ENCODE data around the gene PRKCZ. TPM values are rescaled to one million over a fixed set of nuclear protein-coding genes. Genes with fewer than 3 reads are reported as not detected.

Gene PRKCZ
- total and polyA plus RNA-seq, 2 of the 4 experiments (the other 2 are of a cell fraction): 2.0 to 3.5 TPM

- Histone ChIP-seq H3K9me1 (ENCODE audit: insufficient read depth, low read length) (peaks cover 7% of the 10 kb centered on the region; the same call in 1 of the 2 replicates), H2BK120ac (ENCODE audit: low read depth, low read length) (peak overlapping the region; percentile 96), H4K91ac (ENCODE audit: insufficient read depth, low read depth, low read length) (peak overlapping the region; percentile 98), H3K4me1 (ENCODE audit: control insufficient read depth, insufficient read depth, low read length) (peaks cover 33% of the 10 kb centered on the region), H3K79me1 (ENCODE audit: low read depth in 1 of 2, low read length in 2 of 2) (peaks cover 0 to 20% of the 10 kb centered on the region in 2 experiments; a peak in 3 of 4 replicates), H2AK9ac (replicated peaks; ENCODE audit: low read depth, low read length, poor library complexity) (peak overlapping the region; percentile 100), H4K5ac (ENCODE audit: low read depth, low read length) (peak overlapping the region; percentile 96), H2BK15ac (ENCODE audit: low read depth, low read length) (peak overlapping the region; percentile 94; the same call in 2 of the 3 replicates), H3K27me3 (ENCODE audit: control insufficient read depth, insufficient read depth, low read length) (no peaks in the 10 kb centered on the region), H3K36me3 (ENCODE audit: control insufficient read depth, insufficient read depth, low read length) (no peaks in the 10 kb centered on the region), H3K9me3 (ENCODE audit: control insufficient read depth, insufficient read depth, low read length) (no peaks in the 10 kb centered on the region), H2BK20ac (ENCODE audit: low read depth, low read length) (peak overlapping the region; percentile 91), H3K18ac (ENCODE audit: low read depth, low read length) (peak overlapping the region; percentile 96), H3K4ac (ENCODE audit: low read depth, low read length) (peak overlapping the region; percentile 100), H2AK5ac (ENCODE audit: low read depth, low read length) (peak overlapping the region; percentile 100), H4K8ac (ENCODE audit: low read depth in 2 of 2, low read length in 2 of 2) (peak overlapping the region; percentile 99), H3K27ac (ENCODE audit: insufficient read depth, low read length) (peak overlapping the region; percentile 99), H3K23ac (ENCODE audit: low read depth, low read length) (peak overlapping the region; percentile 100), H3K56ac (ENCODE audit: extremely low read depth, insufficient read depth, low read length) (peak overlapping the region; percentile 89), H2BK5ac (ENCODE audit: low read depth, low read length, poor library complexity, severe bottlenecking) (peak overlapping the region; percentile 95), H4K20me1 (ENCODE audit: insufficient read depth, low read length) (no peaks in the 10 kb centered on the region; the same call in 1 of the 2 replicates), H3K4me2 (ENCODE audit: low read depth, low read length) (peak overlapping the region; percentile 65), H2AFZ (replicated peaks; ENCODE audit: low read length, poor library complexity) (peak overlapping the region; percentile 85), H3K14ac (replicated peaks; ENCODE audit: low read depth, low read length) (peak overlapping the region; percentile 99), H3K9ac (ENCODE audit: low read depth, low read length) (peak overlapping the region; percentile 85), H3K4me3 (ENCODE audit: insufficient read depth, low read depth, low read length) (no peak overlapping the region)
- CTCF ChIA-PET: no interaction called here
- DNase-seq (peak; percentile 86), ATAC-seq (ENCODE audit: low read depth) (peak; percentile 62)
- in situ Hi-C loops (cut with MboI; ENCODE audit: low sequenced_read_pairs) (no loop called here), dilution Hi-C loops (cut with HindIII; ENCODE audit: low sequenced_read_pairs, unreplicated experiment) (no loop called here), intact Hi-C loops (cut with micrococcal nuclease) (loop anchor here (1.0 kb wide), 1 partner anchor 13 kb away; no protein-coding TSS in a partner anchor)
- POLR2A ChIA-PET (ENCODE audit: unreplicated experiment): interaction anchor here (1.0 kb wide), 1 partner anchor 14 kb away, joined by 3 read pairs; the partner anchor contains the start of gene SKI
- BruUV-seq (replicated peaks): no TSS peak
- WGBS, 2 experiments (ENCODE audit: extremely low coverage in 2 of 2, insufficient read length in 1 of 2): 19% methylated on average over 6 of the region's 32 CpGs; no CpG with 5 or more reads in 1 of the 2 experiments
- TF ChIP-seq FOS (IDR thresholded peaks at IDR 0.05; ENCODE audit: low read depth, low read length): no peak
- no peak for TF ChIP-seq RCOR1 (IDR thresholded peaks at IDR 0.05; ENCODE audit: insufficient replicate concordance, low read length)
- TF ChIP-seq RAD21 (IDR thresholded peaks at IDR 0.05; ENCODE audit: low read length): 0 out of 2 replicates have a peak, but pooled peaks have one; percentile 18
- no peak for TF ChIP-seq POLR2A (IDR thresholded peaks at IDR 0.05; ENCODE audit: low read depth, low read length)
- TF ChIP-seq BHLHE40 (IDR thresholded peaks at IDR 0.05; ENCODE audit: low read depth, low read length): peak; percentile 36; the same call in 1 of the 2 replicates
- TF ChIP-seq NFE2L2 (IDR thresholded peaks at IDR 0.05; ENCODE audit: low read depth, low read length): no peak
- peak; percentile 50; the same call in 1 of the 2 replicates for TF ChIP-seq RFX5 (IDR thresholded peaks at IDR 0.05; ENCODE audit: low read depth, low read length)
- TF ChIP-seq SMC3 (IDR thresholded peaks at IDR 0.05; ENCODE audit: low read depth, low read length): no peak
- TF ChIP-seq CEBPB (IDR thresholded peaks at IDR 0.05; ENCODE audit: low read depth, low read length): 0 out of 2 replicates have a peak, but pooled peaks have one; percentile 19
- TF ChIP-seq CTCF (conservative IDR thresholded peaks at IDR 0.05; ENCODE audit: low read depth, low read length): no peak
- TF ChIP-seq USF2 (IDR thresholded peaks at IDR 0.05; ENCODE audit: low read depth, low read length): no peak
- 0 out of 2 replicates have a peak, but pooled peaks have one; percentile 20 for TF ChIP-seq MXI1 (IDR thresholded peaks at IDR 0.05; ENCODE audit: borderline replicate concordance, low read depth, low read length)
Observed at GRCh38 chr1:2213576-2214505, 163.6 kb downstream of the PRKCZ start.
